ENCODE data around the gene KCNMA1. TPM values are rescaled to one million over a fixed set of nuclear protein-coding genes. Genes with fewer than 3 reads are reported as not detected.

Gene KCNMA1
- total and polyA plus RNA-seq, 4 donors = 36.2 to 95.0 (median 54.3) TPM

- Histone ChIP-seq H3K27me3 (ENCODE audit: control insufficient read depth, insufficient read depth, low read length) (no peaks in the 10 kb centered on the region), H3K36me3 (ENCODE audit: control insufficient read depth, insufficient read depth, low read length) (peaks cover 3% of the 10 kb centered on the region), H3K9me3 (ENCODE audit: control insufficient read depth, insufficient read depth, low read length) (no peaks in the 10 kb centered on the region), H3K4me3 (ENCODE audit: low read depth, low read length) (no peak overlapping the region), H3K27ac (ENCODE audit: low read depth, low read length) (no peak overlapping the region), H3K4me1 (ENCODE audit: control insufficient read depth, insufficient read depth, low read length) (peaks cover 9% of the 10 kb centered on the region)
- WGBS (ENCODE audit: insufficient coverage) = 85% methylated on average over 3 of the region's 6 CpGs
- no peak for DNase-seq (ENCODE audit: low read depth in 4 of 6, low spot score in 6 of 6)
These were observed 170.1 kb downstream of the KCNMA1 start for GRCh38 chr10:77467422-77467963.

- Histone ChIP-seq H3K4me1 (ENCODE audit: control insufficient read depth, insufficient read depth, low read length) (peaks cover 9% of the 10 kb centered on the region), H3K27me3 (ENCODE audit: control insufficient read depth, insufficient read depth, low read length) (no peaks in the 10 kb centered on the region), H3K27ac (ENCODE audit: low read depth, low read length) (no peak overlapping the region), H3K36me3 (ENCODE audit: control insufficient read depth, insufficient read depth, low read length) (no peaks in the 10 kb centered on the region), H3K4me3 (ENCODE audit: low read depth, low read length) (no peak overlapping the region), H3K9me3 (ENCODE audit: control insufficient read depth, insufficient read depth, low read length) (no peaks in the 10 kb centered on the region)
- no peak for DNase-seq (ENCODE audit: low read depth in 4 of 6, low spot score in 6 of 6)
- 86% methylated on average over 4 of the region's 9 CpGs for WGBS (ENCODE audit: insufficient coverage)
These were observed 173.5 kb downstream of the KCNMA1 start for GRCh38 chr10:77463967-77464745.

GRCh38 chr10:77463499-77463898, 174.1 kb downstream of the KCNMA1 start:
- 37% methylated on average over 3 of the region's 4 CpGs for WGBS (ENCODE audit: insufficient coverage)

GRCh38 chr10:77461636-77462296, 175.8 kb downstream of the KCNMA1 start:
- no peaks in the 10 kb centered on the region for H3K36me3 ChIP-seq (ENCODE audit: control insufficient read depth, insufficient read depth, low read length)

More at GRCh38 chr10:77463499-77463898, 174.1 kb downstream of the KCNMA1 start:
- no peaks in the 10 kb centered on the region for H3K9me3 ChIP-seq (ENCODE audit: control insufficient read depth, insufficient read depth, low read length)
- no peaks in the 10 kb centered on the region for H3K27me3 ChIP-seq (ENCODE audit: control insufficient read depth, insufficient read depth, low read length)
- H3K4me1 ChIP-seq (ENCODE audit: control insufficient read depth, insufficient read depth, low read length) = peaks cover 9% of the 10 kb centered on the region
- no peaks in the 10 kb centered on the region for H3K36me3 ChIP-seq (ENCODE audit: control insufficient read depth, insufficient read depth, low read length)
- no peak overlapping the region for H3K4me3 ChIP-seq (ENCODE audit: low read depth, low read length)
- peak in 1 of 6 donors; percentile 45 for DNase-seq (ENCODE audit: low read depth in 4 of 6, low spot score in 6 of 6)
- no peak overlapping the region for H3K27ac ChIP-seq (ENCODE audit: low read depth, low read length)

GRCh38 chr10:77459905-77460304, 177.7 kb downstream of the KCNMA1 start:
- no peak overlapping the region for H3K4me3 ChIP-seq (ENCODE audit: low read depth, low read length)
- no peaks in the 10 kb centered on the region for H3K36me3 ChIP-seq (ENCODE audit: control insufficient read depth, insufficient read depth, low read length)
- no peaks in the 10 kb centered on the region for H3K9me3 ChIP-seq (ENCODE audit: control insufficient read depth, insufficient read depth, low read length)
- 100% methylated on average over 1 of the region's 3 CpGs for WGBS (ENCODE audit: insufficient coverage)
- H3K27me3 ChIP-seq (ENCODE audit: control insufficient read depth, insufficient read depth, low read length) = no peaks in the 10 kb centered on the region
- no peak for DNase-seq (ENCODE audit: low read depth in 4 of 6, low spot score in 6 of 6)
- H3K27ac ChIP-seq (ENCODE audit: low read depth, low read length) = no peak overlapping the region
- peaks cover 35% of the 10 kb centered on the region for H3K4me1 ChIP-seq (ENCODE audit: control insufficient read depth, insufficient read depth, low read length)

More at GRCh38 chr10:77461636-77462296, 175.8 kb downstream of the KCNMA1 start:
- DNase-seq (ENCODE audit: low read depth in 4 of 6, low spot score in 6 of 6) = no peak
- peaks cover 22% of the 10 kb centered on the region for H3K4me1 ChIP-seq (ENCODE audit: control insufficient read depth, insufficient read depth, low read length)
- no peak overlapping the region for H3K4me3 ChIP-seq (ENCODE audit: low read depth, low read length)
- no peaks in the 10 kb centered on the region for H3K27me3 ChIP-seq (ENCODE audit: control insufficient read depth, insufficient read depth, low read length)
- WGBS (ENCODE audit: insufficient coverage) = 91% methylated on average over 7 of the region's 7 CpGs
- H3K27ac ChIP-seq (ENCODE audit: low read depth, low read length) = no peak overlapping the region
- H3K9me3 ChIP-seq (ENCODE audit: control insufficient read depth, insufficient read depth, low read length) = no peaks in the 10 kb centered on the region

GRCh38 chr10:77458986-77459590, 178.5 kb downstream of the KCNMA1 start:
- Histone ChIP-seq H3K36me3 (ENCODE audit: control insufficient read depth, insufficient read depth, low read length) (no peaks in the 10 kb centered on the region), H3K9me3 (ENCODE audit: control insufficient read depth, insufficient read depth, low read length) (no peaks in the 10 kb centered on the region), H3K27me3 (ENCODE audit: control insufficient read depth, insufficient read depth, low read length) (no peaks in the 10 kb centered on the region), H3K27ac (ENCODE audit: low read depth, low read length) (no peak overlapping the region), H3K4me3 (ENCODE audit: low read depth, low read length) (no peak overlapping the region), H3K4me1 (ENCODE audit: control insufficient read depth, insufficient read depth, low read length) (peaks cover 33% of the 10 kb centered on the region)
- no peak for DNase-seq (ENCODE audit: low read depth in 4 of 6, low spot score in 6 of 6)
- WGBS (ENCODE audit: insufficient coverage) = 71% methylated on average over 3 of the region's 3 CpGs

- Histone ChIP-seq H3K4me1 (ENCODE audit: control insufficient read depth, insufficient read depth, low read length) (peaks cover 26% of the 10 kb centered on the region), H3K27ac (ENCODE audit: low read depth, low read length) (no peak overlapping the region), H3K4me3 (ENCODE audit: low read depth, low read length) (no peak overlapping the region), H3K36me3 (ENCODE audit: control insufficient read depth, insufficient read depth, low read length) (no peaks in the 10 kb centered on the region), H3K9me3 (ENCODE audit: control insufficient read depth, insufficient read depth, low read length) (no peaks in the 10 kb centered on the region), H3K27me3 (ENCODE audit: control insufficient read depth, insufficient read depth, low read length) (no peaks in the 10 kb centered on the region)
- WGBS (ENCODE audit: insufficient coverage) = 51% methylated on average over 6 of the region's 7 CpGs
- no peak for DNase-seq (ENCODE audit: low read depth in 4 of 6, low spot score in 6 of 6)
These were observed 179.9 kb downstream of the KCNMA1 start for GRCh38 chr10:77457721-77458120.

- WGBS (ENCODE audit: insufficient coverage) = 87% methylated on average over 1 of the region's 1 CpG
These were observed 180.3 kb downstream of the KCNMA1 start for GRCh38 chr10:77457266-77457665.

GRCh38 chr10:77456414-77456813, 181.2 kb downstream of the KCNMA1 start:
- Histone ChIP-seq H3K27me3 (ENCODE audit: control insufficient read depth, insufficient read depth, low read length) (no peaks in the 10 kb centered on the region), H3K4me1 (ENCODE audit: control insufficient read depth, insufficient read depth, low read length) (peaks cover 26% of the 10 kb centered on the region), H3K27ac (ENCODE audit: low read depth, low read length) (no peak overlapping the region), H3K36me3 (ENCODE audit: control insufficient read depth, insufficient read depth, low read length) (no peaks in the 10 kb centered on the region), H3K9me3 (ENCODE audit: control insufficient read depth, insufficient read depth, low read length) (no peaks in the 10 kb centered on the region), H3K4me3 (ENCODE audit: low read depth, low read length) (no peak overlapping the region)
- WGBS (ENCODE audit: insufficient coverage) = 61% methylated on average over 4 of the region's 5 CpGs
- DNase-seq (ENCODE audit: low read depth in 4 of 6, low spot score in 6 of 6) = peak in 1 of 6 donors; percentile 46

More at GRCh38 chr10:77457266-77457665, 180.3 kb downstream of the KCNMA1 start:
- Histone ChIP-seq H3K36me3 (ENCODE audit: control insufficient read depth, insufficient read depth, low read length) (no peaks in the 10 kb centered on the region), H3K4me3 (ENCODE audit: low read depth, low read length) (no peak overlapping the region), H3K27ac (ENCODE audit: low read depth, low read length) (no peak overlapping the region), H3K4me1 (ENCODE audit: control insufficient read depth, insufficient read depth, low read length) (peaks cover 26% of the 10 kb centered on the region), H3K9me3 (ENCODE audit: control insufficient read depth, insufficient read depth, low read length) (no peaks in the 10 kb centered on the region), H3K27me3 (ENCODE audit: control insufficient read depth, insufficient read depth, low read length) (no peaks in the 10 kb centered on the region)
- no peak for DNase-seq (ENCODE audit: low read depth in 4 of 6, low spot score in 6 of 6)

Measured in spinal cord (tissue), 10 donors.